Eye (tissue), 1 donor: ENCODE data around the gene TMEM132D.

ENCODE experiments used
- DNase-seq: peaks from one replicate; pipeline ENCODE4 v3.0.0-alpha.2; 2015

The TMEM132D gene

DNA sequence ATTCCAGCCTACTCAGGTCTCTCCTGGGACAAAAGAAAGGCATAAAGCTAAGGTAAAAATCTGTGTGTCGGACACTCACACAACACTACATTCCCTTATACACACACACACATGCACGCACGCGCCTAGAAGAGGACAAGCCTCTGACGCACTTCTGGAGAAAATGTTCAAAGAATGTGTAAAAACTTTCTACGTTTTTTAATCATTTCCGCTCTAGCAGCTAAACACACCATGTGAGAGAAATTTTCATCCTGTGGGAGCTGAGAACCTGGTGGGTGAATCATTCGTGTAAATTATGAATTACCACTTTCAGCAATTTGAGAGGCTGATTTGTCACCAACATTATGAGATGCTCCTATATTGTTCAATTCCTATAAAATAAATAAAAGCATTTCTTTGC, 494.5 kb downstream of the TMEM132D start:
- DNase-seq = peak; percentile 59

GRCh38 chr12:129404556-129404955, 499.3 kb downstream of the TMEM132D start:
- no peak for DNase-seq

DNA sequence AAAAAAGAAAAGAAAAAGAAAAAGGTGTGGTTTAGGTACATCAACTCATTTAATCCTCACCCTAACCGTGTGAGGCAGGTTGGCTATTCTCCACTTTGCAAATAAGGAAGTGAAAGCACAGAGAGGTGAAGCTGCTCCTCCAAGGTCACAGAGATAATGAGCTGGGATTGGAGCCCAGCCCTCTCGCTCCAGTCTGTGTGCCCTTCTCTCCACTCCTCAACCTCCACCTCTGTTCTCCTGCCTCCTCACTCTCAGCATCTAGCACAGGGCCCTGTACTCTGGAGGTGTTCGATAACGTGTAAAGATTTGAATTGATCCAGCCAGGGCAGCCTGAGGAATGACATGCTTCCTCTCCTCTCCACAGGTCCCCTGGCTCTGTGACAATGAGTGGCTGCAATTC, 502.3 kb downstream of the TMEM132D start:
- DNase-seq = no peak

DNA sequence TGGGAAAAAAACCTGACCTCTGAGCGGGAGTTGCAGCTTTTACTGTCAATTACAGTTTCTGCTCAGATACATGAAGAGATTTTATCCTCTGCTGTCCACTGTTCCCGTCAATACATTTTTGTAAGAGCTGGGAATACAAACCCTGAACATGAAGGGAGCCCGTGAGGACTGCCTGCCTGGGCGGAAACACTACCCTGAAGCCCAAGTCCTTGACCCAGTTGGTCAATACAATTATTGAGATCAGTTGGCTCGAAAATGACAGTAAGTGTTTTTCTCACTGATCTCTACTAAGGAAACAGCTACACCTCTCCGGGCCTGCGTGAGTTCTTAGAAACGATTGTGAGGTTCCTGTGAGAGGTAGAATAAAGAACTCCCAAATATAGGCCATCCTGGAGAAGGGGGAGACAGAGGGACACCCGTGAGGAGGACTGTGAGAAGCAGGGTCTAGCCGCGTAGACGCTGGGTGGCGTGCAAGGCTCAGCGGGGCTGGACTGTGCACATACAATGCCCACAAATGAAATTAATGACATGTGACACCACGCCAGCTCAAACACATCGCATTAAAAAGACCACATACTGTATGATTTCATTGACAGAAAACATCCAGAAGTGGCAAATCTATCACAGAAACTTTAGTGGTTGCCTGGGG, 509.5 kb downstream of the TMEM132D start:
- DNase-seq = peak; percentile 84

- no peak for DNase-seq
These were observed 510.4 kb downstream of the TMEM132D start for GRCh38 chr12:129393357-129393937.

DNA sequence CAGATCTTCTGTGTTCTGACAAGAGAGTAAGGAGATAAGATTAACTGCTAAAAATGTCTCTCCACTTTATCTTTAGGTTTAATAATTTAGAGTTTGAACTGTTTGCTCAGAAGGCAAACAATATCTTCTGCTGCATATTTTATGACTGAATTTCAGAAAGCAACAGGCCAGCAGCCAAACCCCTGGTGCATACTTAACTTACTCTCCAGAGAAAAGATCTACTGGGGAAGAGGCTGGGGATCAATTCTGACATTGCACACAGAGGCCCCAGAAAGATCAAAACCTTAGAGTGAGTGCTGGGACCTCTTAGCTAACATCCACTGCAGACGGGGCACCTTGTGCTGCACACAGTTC, 518.2 kb downstream of the TMEM132D start:
- DNase-seq = no peak

DNA sequence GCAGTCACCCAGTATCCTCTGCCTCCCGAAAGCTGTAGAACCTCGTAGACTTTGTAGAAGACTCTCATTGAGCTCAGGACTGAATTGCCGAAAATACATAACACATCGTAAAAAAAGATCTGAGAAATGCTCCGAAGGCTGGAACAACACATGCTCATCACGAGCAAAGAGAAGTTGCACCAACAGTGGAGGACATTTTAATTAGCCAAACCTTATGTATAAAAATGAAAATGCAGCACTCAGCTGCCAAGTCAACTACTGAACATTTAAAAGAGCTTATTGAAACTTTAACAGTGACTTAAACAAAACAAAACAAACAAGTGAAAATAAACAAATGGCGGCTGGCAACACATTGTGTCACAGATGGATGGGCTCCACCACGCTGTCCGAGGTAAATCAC, 519.9 kb downstream of the TMEM132D start:
- DNase-seq = no peak

- no peak for DNase-seq
These were observed 522.1 kb downstream of the TMEM132D start for GRCh38 chr12:129381715-129382114.

DNA sequence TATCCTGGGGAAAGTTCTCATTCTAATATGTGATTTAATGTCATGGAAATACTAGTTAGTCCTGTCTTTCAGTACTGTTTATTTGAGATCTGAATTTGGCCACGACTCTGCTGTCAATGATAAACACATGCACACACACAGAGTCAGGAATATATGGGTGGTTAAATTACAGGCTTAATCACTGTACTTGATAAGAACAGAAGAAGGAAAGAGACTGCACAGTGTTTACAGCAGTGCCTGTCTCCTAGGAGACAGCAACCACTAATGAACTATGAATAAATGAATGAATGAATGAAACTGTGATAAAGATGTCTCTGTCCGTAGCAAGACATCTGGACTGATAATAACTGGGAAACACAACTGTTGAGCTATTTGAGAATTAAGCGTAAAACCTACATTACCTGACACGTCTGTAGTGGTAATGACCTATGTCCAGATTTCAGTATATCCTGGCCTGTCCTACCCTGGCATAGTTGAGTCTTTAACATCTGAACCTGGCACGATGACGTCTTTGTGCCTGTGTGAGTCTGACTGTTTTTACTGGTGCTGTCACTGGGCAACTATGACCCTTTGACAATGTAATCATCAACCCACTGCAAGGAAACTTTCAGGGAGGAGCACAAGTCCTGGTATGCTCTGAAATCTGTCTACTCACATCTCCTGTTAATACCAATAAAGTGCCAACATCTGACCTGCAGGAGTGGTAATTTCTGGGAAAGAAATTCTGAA, 524.6 kb downstream of the TMEM132D start:
- no peak for DNase-seq

DNA sequence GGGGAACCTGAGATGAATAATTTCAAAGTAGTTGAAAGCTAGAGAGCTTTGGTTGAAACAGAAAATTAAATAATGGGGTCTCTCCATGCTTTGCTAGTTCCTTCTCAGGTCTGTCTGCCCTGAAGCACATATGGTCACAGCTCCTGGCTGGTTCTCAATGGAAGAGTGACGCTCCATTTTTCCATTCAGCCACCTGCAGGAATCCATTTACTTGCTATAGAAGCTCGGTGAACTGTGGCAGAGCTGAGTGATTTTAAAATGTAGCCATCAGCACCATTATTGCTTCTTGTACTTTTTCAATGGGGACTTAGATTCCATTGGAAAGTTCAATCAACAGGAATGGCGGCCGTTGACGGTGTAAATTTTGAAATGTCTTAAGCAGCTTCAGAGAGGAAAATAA, 525.3 kb downstream of the TMEM132D start:
- peak; percentile 34 for DNase-seq

DNA sequence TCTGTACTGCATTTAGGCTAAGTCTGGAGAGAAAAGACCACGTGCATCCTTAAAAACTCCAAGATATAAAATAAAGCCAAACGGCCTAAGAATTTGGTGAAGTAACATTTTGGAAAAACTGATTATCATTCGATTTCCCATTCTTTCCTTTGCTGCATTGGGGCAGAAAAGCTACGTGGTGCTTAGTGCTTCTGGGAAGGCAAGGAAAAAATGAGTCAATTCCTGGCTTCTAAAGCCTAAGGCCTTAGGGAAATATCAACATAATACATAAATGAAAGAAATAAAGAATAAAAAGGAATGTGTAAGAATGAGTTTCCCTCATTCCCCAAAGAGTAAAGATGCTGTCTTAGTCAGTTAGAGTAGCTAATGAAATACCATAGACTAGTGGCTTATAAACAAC, 530.1 kb downstream of the TMEM132D start:
- DNase-seq = no peak

DNA sequence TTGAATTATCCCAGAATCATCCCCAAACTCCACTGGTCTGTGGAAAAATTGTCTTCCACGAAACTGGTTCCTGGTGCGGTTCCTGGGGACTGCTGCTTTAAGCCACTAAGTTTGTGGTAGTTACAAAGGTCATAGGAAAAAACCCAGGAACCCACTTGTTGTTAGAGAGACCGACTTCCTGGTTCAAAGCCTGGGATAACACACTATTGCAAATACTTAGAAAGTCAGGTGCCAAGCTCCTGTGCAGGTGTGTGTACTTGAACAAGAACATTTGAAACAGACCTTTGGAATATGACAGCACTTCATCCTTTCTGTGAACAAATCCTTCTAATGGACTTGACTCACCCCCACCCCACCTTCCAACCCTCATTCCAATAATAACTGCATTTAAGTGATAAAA, 530.9 kb downstream of the TMEM132D start:
- no peak for DNase-seq

- no peak for DNase-seq
These were observed 531.5 kb downstream of the TMEM132D start for GRCh38 chr12:129372348-129372747.

- no peak for DNase-seq
These were observed 532.6 kb downstream of the TMEM132D start for GRCh38 chr12:129371268-129371667.

GRCh38 chr12:129366656-129367055, 537.2 kb downstream of the TMEM132D start:
- no peak for DNase-seq

DNA sequence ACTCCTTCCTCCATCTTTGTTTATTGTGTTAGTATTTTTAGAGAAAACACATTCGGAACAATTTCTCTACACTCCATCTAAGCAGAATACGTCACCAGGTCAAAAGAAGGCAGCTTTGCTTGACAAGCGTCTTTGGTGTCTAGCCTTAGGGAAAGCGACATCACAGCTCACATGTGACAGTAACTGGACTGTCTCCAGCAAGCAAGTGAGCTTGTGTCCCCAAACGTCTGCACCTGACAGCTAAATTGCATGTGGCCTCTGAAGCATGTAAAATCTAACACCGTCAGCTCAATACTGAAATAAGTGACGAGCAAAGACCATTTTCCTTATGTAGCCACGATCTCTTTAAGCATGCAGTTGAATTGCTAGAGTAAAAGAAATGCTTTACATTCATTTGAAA, 540.8 kb downstream of the TMEM132D start:
- DNase-seq = peak; percentile 79

- DNase-seq = no peak
These were observed 546.6 kb downstream of the TMEM132D start for GRCh38 chr12:129357233-129357632.

DNA sequence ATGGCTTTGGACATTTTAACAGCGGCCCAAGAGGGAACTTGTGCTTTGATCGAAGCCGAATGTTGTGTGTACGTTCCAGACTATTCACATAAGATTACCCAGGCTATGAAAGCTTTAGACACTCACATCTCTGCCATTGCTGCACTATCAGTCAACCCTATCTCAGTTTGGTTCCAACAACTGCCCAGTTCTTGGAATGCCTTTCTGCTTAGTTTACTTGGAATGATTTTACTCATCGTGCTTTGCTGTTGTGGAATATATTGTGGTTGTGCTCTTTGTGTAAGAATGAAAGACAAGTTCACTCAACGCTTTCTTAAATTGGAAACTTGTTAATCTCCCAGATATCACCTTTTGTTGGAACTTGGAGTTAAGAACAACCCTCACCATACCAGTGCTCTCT, 552.3 kb downstream of the TMEM132D start:
- DNase-seq = no peak

DNA sequence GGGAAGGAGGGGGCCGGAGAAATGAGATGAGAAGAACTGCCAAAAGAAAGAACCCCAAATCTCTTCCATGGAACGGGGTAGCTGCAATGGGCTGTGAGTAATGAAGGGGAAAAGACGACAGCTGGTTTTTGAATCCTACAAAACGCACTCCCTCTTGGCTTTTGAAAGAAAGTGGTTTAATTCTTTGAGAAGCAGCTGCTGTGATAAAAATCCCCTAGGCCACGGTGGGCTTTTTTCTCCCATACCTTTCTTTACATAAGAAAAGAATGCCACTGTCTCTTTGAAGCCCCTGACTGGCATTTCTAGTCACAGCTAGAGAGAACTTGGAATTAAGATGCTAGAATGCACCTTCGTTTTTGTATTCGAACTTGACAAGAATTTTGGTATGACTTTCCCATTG, 564.5 kb downstream of the TMEM132D start:
- peak; percentile 21 for DNase-seq

DNA sequence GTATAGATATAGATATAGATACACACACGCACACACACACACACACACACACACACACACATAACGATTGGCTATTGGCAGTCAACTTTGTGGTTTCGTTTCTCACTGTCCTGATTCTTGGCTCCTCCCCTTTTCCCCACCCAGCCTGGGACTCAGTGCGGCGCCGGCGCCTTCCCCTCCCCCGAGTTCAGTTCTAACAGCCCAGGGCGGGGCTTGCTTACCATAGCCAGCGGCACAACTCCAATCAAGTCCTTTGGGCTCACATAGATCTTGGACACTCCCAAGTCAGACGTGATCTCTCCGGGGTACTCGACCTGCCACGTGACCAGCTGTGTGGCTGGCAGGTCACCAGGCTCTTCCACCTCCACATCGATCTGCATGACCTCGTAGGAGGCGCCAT, 566.4 kb downstream of the TMEM132D start:
- no peak for DNase-seq

- DNase-seq = no peak
These were observed 568.1 kb downstream of the TMEM132D start for GRCh38 chr12:129335773-129336172.

DNA sequence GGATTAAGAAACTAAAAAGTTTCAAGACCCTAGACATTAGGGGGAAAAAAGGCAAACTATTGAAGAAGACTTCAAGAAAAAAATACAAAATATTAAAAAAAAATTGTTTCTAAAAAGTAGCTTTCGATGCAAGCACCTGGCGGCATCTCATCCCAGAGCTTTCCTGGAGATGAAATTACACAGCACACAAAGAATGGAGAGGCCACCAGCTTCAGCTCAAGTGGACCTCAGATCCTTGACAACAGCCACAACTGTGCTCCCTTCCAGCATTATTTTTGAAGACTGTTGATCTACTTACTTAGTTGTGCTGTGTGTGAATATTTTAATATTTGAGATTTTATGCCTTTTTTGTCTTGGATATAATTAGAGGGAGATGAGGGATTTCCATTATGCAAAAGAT, 571.5 kb downstream of the TMEM132D start:
- no peak for DNase-seq

DNA sequence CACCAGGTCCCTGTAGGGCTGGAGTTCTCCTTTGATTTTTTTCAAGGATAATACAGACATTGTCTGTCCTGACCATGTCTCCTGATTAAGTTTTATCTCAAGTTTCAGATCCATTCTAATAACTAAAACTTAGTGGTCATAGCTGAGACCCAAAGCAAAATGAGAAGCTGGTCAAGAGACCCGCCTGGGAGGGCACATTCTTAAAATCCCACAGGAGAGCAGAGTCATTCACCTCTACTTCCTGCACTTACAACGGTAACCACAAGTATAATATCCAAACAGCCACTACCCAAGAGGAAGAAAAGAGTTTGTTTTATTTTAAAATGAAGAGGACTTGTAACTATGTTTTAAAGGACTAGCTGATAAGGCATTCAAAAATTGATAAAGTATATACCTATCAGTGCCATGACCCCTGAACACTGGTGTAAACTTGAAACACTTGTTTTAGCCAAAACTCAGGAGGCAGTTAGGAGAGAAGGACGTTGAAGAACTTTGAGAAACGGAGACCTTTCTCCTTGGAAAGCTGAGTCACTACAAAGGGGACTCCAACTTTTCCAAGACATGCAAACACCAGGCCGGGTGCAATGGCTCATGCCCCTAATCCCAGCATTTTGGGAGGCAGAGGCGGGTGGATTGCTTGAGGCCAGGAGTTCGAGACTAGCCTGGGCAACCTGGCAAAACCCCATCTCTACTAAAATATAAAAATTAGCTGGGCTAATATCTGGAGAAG, 572.3 kb downstream of the TMEM132D start:
- no peak for DNase-seq

- peak; percentile 20 for DNase-seq
These were observed 575.6 kb downstream of the TMEM132D start for GRCh38 chr12:129328235-129328634.
